ENCODE data around the gene HSPA4.

GRCh38 chr5:133117912-133118445, 66.2 kb downstream of the HSPA4 start:
- no peak for TF ChIP-seq CTCF (conservative IDR thresholded peaks at IDR 0.05; ENCODE audit: low read depth, low read length)
- no peak for TF ChIP-seq EZH2phosphoT487 (IDR thresholded peaks at IDR 0.05; ENCODE audit: borderline replicate concordance, low read length)
- no peak for TF ChIP-seq EZH2 (IDR thresholded peaks at IDR 0.05; ENCODE audit: low read length, unreplicated experiment)
